NAMALWA (cell line): ENCODE measurements around the gene ARHGAP40.

Experiments
- DNase-seq: peaks from one replicate; pipeline ENCODE4 v3.0.0-alpha.2; 2015; ENCODE audit warnings: low spot score

Gene ARHGAP40

DNA sequence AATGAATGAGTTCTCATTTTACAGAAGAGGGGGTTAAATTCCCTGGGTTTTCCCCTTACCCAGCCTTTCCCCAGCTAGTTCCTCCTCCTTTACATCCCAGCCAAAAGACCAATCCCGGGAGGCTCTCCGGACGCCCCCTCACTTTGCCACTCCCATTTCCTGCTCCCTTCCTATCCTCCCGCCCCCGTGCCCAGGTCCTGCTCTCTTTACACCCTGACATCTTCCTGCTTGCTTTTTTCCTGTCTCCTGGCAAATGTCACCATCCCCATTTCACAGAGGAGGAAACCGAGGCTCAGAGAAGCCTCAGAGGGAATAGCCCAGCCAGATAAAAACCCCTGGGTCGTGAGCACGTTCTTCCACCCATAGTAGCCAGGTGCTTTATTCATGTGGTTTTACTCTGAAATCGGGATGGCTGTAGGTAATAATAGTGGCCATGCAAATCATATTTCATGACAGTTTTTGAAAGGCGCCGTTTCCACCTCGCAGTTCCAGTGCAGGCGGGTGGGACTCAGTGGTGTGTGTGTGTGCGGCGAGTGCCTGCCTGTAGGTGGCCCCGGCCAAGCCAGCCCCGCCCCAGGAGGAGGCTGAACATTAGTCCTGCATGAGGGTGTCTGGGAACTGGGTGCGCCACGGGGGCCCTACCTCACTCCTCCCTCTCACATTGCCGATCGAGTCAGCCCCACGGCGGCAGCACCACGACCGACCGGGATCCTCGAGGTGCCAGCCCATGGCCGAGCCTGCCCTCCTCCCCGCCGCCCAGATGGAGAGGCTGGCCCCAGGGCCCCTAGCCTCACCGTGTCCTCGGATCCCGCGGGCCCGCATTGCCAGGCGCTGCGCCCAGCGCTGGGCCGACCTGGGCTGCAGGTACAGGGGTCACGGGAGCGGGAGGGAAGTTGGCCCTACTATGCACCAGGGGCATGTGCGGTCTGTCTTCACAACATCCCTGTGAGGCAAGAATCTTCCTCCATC lies at the start of gene ARHGAP40:
Gene ARHGAP40, plus strand, starts transcription at position 594 of the 969 bp plus-strand sequence.
- DNase-seq, result peak; percentile 15

DNA sequence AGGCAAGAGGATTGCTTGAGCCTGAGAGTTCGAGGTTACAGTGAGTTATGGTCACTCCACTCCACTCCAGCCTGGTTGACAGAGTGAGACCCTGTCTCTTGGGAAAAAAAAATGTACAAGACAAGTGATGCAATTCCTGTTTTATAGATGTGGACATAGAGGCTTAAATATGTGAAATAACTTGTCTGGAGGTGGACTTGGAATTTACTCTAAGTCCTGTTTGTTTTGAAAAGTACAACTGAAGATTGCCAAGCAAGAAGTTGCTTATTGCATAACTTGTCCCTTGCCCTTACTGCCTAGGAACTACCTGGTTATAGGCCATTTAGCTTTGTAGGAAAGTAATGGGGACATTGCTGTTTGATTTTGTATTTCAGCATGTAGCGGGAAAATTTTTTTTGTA lies 46.6 kb upstream of the ARHGAP40 start:
- no peak for DNase-seq

DNA sequence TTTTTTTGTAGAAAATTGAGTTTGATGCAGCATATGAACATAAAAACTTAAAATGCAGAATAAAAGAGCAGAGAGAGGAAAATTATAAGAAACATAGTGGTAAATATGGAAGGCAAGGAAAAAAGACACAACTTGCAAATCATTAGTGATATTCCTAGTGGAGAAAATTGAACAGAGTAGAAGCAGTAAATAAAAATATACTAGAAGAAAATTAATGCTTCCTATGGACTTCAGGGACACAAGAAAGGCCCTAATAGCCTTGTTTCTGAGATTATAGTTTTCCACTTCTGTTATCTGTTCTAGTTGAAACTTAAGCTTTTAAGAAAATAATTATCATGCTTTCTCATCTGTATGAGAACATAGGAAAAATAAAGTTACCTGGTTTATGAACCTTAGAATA lies 46.2 kb upstream of the ARHGAP40 start:
- DNase-seq, result no peak

DNA sequence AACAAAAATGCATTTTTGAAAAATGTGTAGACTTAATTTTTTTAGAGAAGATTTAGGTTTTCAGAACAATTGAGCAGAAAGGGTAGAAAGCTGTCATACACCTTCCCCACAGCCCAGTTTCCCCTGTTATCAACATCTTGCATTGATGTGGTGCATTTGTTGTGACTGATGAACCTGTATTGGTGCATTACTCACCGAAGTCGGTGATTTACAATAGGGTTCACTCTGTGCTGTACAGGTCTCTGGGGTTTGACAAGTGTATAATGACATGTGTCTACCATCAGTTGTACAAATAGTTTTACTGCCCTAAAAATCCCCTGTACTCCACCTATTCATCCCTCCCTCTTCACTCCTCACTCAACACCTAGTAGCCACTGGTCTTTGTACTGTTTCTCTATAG lies 44.4 kb upstream of the ARHGAP40 start:
- DNase-seq, result no peak

DNA sequence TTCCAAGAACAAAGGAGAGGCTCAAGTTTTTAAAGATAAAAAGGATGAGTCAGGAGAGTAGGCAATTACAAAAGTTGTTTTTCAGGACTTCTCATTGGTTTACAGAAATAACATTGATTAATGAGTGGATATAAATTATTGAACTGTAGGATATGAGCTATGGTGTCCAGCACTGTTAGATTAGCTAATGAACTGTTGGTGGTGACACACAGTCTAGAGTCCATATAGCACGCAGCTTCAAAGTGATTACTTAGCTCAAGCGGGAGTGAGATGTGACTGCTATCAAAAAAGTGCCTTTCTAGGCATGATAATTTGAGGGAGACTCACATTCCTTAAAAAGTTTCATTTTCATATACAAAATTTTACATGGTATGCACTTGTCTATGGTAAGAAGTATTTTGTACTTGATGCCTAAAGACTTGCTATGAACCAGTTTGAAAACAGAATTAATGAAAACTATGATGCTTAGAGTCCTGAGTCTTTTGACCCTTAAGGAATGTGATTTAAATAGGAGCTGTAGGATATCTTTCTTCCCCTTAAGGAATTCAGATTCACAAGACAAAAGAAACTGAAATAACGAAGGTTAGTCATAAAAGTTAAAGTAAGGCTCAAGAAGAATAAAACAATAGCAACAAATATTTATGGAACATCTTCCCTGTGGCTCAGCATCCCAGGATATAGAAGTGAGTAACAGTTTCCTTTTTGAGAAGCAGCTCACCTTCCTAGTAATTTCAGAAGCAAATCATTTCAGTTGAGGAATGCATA lies 42.8 kb upstream of the ARHGAP40 start:
- no peak for DNase-seq

DNA sequence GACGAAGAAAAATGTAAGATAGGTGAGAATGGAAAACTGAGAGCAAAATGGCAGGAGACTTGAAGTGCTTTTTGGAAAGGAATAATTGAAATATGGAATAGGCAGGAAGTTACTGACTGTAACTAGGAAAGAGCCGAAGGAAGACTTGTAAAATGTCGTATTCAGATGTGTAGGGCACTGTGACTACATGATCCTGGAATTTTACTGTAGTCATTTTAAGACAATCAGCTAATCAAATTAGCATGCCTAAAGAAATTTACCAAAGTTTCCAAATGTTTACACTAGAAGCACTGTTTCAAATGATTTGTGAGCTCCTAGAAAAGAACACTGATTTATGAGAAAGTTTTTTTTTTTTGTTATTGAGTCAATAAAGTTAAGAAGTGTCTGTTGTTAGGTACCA lies 41.8 kb upstream of the ARHGAP40 start:
- no peak for DNase-seq

DNA sequence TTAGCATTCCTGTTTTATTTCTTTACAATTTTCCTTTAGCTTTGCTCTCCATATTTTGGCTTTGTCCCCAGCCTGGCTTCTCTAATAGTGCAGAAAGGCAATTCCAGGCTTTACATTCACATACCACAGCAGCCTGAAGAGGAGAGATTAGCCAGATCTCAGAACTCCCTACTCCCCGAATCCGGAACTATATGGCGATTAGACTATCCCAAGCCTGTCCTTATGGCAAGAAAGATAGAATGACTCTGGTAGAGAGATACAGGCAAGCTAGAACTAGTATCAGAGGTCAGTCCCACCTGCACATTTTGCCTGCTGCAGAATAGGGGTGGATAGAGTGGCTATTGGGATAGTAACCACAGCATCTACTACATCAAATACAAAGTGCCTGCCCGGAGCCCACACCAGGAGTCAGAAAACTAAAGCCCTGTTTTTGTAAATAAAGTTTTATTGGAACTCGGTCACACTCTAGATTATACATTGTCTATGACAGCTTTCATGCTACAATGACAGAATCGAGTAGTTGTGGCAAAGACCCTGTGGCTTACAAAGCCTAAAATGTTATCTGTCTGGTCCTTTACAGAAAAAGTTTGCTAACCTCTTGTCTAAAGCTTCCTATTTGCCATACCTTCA lies 37.7 kb upstream of the ARHGAP40 start:
- DNase-seq, result no peak

DNA sequence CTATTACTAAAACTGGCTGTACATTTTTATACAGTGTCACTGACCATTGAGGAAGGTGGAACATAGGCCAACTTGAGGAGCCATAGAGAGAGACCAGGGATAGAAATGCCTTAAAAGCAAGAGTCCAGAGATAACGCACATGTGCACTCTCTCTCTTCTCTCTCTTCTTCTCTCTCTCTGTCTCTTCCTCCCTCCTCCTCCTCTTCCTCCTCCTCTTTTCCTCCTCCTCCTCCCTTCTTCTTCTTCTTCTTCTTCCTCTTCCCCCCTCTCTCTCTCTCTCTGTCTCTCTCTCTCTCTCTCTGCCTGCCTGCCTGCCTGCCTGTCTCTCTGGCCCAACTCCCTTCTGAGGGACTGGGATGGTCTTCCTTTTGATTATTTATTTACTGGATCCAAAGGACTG lies 36.9 kb upstream of the ARHGAP40 start:
- DNase-seq, result no peak

DNA sequence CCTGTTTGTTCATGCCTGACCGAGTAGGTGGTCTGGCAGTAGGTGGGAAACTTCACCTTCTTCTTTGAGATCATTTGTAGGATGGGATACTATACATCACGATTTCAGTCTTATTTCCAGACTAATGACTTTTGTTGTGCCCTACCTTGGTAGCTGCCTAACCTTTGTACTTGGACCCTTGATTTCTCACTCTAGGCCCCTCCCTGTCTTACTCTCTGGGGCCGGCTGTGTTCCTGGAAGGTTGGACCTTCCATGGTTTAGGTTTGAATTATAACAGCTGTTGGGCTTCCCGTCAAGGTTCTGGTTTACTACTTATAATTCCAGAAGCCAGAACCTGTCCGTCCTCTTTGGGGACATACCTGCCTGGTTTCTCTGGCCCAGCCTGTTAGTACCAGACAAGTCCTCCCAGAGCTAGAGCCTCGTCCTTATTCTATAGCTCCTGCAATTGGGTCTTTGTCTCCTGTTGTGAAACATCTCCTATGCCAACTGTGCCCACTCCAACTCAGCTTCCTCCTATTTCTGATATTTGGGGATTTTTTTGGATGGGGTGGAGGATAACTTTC lies 35.5 kb upstream of the ARHGAP40 start:
- no peak for DNase-seq

DNA sequence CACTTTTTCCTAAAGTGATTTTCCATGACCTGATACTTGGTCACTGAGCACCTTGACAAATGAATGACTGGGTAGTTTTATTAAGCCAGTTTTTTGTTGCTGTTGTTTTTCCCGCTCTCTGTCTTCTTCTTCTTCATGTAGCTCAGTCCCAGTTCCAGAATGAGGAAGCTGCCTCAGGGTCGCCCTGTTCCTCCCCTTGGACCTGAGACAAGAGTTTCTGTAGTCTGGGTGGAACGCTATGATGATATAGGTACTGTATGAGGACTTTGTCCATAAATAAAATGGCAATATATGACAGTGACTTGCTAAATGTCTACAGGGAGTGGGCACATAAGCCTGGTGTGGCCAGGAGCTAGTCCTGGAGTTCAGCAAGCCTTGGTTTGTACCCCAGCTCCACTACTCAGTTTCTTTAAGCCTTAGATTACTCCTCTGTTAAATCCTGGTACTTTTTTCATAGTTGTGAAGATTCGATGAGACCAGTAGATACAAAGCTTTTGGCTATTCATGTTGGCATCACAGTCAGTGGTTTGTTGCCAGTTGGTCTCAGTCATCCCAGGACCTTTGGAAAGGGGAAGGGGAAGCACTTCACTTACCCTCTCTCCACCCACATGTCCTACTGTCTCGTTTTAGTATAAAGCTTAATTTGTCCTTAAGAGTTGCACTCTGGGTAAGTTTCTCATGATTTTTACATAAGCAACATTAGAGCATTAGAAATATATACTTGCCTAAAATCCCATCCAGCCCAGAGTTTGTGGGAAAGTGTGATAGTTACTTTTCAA lies 31.7 kb upstream of the ARHGAP40 start:
- no peak for DNase-seq

DNA sequence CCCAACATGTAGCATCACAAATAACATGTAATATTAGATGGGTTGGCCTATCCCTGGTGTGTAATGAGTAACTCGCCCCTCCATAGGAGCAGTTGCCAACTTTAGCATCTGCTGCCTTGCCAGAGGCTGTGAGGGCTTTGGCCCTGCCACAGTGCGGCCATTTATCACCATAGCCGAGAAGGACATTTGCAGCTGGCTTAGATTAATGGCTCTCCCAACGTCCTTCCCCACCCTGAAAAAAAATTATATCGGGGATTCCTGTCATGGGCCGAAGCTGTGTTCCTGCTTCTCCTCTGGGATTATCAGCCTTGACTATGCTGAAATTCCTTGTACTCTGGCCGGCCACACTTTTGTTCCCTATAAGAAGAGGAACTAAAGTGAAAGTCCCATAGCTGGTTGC lies 28.2 kb upstream of the ARHGAP40 start:
- no peak for DNase-seq

DNA sequence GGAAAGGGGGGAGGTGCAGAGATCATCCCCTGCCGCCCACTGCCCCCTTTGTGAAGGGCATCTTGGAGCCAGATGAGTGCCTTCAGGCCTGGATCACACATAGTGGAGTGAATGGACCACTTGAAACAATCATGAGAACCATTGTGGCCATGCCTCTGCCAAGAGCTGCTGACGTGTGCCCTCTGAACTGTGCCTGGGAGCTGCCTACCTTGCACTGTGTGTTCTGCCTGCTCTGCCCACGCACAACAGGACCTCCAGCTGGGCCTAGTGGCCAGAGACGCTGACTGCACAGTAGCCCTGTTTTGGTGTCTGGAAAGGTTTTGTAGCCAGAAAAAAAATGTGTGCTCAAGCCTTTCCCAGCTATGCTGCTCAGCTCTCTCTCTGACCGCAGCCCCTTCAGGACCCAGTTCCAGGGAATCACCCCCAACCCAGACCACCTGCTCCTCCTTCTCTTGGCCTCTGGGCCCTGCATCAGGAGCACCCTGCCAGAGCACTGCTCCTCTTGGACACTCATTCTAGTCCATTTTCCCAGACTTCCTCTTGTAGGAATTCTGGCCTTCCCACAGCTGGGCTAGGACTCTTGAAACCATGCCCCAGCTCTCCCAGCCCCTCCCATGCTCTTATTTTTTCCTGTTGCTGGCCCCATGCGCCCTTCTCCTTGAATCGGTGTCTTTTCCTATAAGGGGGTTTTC lies 22.2 kb upstream of the ARHGAP40 start:
- DNase-seq, result no peak

DNA sequence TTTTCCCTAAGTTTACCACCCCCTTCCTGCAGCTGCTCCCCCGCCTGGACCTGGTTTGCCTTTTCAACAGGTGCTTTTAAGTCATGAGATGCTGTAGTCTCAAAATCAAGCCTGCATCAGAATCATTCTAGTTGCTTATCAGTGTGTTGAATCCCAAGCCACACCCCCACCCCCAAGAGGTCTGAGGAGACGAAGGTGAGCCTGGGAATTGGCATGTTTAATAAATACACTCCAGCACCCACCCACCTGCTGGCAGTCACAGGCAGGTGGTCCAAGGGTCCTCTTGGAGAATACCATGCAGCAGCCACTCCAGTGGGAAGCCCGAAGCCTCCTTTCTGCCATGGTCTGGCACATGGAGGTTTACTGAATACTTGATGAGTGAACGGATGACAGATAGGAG lies 21.7 kb upstream of the ARHGAP40 start:
- no peak for DNase-seq

DNA sequence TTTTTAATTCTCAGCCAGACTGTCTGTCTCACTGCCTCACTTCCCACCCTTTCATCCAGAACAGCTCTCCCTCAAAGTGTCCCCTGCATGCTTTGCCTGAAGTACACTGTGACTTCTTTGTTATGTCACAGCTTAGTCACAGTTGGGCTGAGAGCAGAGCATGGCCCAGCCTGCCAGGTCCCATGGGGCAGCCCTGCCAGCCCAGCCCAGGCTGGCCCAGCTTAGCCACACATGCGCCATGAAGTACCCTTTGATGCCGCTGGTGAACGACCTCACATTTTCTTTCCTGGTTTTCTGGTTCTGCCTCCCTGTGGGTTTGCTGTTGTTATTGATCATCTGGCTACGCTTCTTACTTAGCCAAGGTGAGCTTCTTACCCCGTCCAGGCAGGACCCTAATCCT lies 20.6 kb upstream of the ARHGAP40 start, which contains the start of gene ADIG:
Gene ADIG, plus strand, starts transcription at position 185 of the 400 bp plus-strand sequence. Its CDS starts 54 bp downstream, at position 239.
- DNase-seq, result no peak

DNA sequence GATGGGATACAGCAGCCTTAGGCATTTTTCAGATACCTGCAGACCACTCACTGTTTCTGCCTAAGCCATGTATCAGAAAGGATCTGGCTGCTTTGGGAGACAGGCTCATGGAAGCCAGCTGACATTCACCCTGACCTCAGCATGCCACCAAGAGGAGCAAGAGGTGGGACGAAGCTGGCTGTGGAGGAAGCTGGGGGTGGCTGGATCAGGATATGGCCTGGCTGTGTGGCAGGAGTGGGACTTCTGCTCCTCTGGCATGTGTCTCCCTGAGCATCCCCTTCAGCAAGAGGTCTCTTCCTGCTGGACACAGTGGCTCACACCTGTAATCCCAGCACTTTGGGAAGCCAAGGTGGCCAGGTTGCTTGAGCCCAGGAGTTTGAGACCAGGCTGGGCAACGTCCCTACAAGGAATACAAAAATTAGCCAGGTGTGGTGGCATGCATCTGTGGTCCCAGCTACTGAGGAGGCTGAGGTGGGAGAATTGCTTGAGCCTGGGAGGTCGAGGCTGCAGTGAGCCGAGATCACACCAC lies 19.7 kb upstream of the ARHGAP40 start:
- DNase-seq, result no peak

DNA sequence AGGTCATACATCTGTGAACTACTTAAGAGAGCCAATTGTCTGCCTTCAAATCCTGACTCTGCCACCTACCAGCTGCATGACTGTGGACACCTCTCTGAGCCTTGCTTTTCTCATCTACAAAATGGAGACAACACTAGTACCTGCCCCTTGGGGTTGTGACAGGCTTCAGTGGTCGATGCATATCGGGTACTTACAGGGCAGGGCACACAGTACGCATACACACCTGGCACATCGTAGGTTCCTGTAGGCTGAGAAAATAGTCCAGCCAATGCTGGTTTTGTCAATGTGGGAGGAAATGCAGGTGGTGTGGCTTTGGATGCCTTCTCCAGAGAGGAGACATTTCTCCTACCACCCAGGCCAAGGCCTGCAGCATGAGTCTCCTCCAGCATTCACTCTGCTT lies 18.3 kb upstream of the ARHGAP40 start:
- DNase-seq, result no peak

DNA sequence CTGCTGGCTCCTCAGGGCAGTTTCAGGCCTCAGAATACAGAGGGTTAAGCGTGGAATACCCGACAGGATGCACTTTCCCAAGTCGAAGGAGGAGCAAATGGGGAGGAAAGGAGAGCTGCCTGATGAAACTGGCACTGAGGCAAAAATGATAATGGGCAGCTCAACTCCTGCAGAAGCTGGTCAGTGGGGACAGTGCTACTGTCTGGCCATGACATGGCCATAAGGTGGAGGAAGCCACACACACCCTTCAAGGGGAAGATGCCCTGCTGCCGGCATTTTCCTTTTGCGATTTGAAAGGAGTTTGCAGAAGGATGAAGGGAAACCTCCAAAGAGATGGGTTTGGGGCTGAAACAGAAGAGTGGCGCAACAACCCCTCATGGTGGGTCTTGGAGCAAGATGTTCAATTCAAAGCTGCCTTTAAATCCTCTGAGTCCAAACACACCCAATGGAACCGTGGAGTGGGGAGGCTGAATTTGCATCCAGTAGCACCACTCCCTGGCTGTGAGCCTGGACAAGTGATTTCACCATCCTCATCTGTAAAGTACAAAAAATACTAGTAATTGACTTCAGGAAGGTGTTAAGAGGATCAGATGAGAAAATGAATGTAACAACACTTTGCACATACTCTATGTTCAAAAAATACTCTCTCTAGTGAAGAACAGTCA lies 17.4 kb upstream of the ARHGAP40 start:
- DNase-seq, result no peak

DNA sequence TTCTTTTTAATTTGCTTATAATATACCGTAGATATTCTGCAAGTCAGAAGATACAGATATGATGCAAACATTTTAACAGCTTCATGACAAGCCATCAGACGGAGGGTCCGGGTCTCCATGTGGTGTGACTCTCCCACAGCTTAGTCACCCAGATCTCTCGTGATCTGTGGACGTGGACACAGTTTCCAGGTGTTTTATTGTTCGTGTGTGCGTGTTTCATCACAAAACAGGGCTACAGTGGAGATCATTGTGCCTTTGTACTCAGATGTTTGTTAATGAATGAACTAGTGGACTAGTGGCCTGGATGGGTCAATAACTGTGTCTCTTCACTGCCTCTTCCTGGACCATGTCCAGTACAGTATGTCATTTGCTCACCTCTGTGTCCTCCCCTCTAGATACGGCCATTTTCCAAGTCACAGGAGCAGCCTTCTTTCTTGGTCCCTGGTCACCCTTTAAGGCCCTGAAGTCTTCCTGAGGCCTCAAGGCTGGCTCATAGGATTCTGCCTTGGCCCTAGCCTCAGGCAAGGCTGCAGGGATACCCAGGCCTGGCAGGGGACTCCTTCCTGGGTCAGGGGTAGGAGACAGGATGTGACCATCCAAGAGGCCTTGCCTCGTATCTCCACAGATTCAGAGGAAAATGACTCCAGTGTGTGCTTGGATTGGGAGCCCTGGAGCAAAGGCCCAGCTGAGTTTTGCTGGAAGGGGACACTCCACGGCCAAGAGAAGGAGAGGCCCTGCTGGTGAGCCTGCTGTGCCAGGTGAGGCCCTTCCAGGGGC lies 16.0 kb upstream of the ARHGAP40 start:
- DNase-seq, result no peak

DNA sequence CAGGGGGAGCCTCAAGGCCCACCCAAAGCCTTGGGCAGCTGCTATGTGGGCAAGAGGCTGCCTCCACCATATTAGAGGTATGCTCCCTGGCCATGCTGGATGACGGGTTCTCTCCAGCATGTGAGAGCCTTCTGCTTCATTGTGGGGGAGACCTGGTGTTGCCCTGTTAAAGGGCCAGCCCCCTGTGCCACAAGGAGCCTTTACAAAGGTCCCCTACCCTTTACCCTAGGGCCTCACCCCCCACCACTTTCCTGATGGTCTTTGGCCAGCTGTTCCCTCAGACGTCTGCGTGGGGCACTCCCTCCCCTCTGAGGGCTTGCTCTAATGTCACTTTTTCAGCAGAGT lies 15.5 kb upstream of the ARHGAP40 start:
- no peak for DNase-seq
